ENCODE data around the gene EXOSC2.

EXOSC2 gene

GRCh38 chr9:130660326-130660682 is 33.3 kb upstream of the EXOSC2 start:
- H3K4me3 ChIP-seq (ENCODE audit: low read depth, low read length), result no peak overlapping the region
- no peak for TF ChIP-seq CTCF (IDR thresholded peaks at IDR 0.05; ENCODE audit: low read depth, low read length)

GRCh38 chr9:130660683-130661450 is 32.7 kb upstream of the EXOSC2 start:
- TF ChIP-seq CTCF (IDR thresholded peaks at IDR 0.05; ENCODE audit: low read depth, low read length), result no peak
- 0 out of 2 replicates have a peak overlapping the region, but pooled peaks have one; percentile 5 for H3K4me3 ChIP-seq (ENCODE audit: low read depth, low read length)

GRCh38 chr9:130661451-130662098 is 32.0 kb upstream of the EXOSC2 start:
- no peak for TF ChIP-seq CTCF (IDR thresholded peaks at IDR 0.05; ENCODE audit: low read depth, low read length)
- H3K4me3 ChIP-seq (ENCODE audit: low read depth, low read length), result no peak overlapping the region

- no peak for TF ChIP-seq CTCF (IDR thresholded peaks at IDR 0.05; ENCODE audit: low read depth, low read length)
- no peak overlapping the region for H3K4me3 ChIP-seq (ENCODE audit: low read depth, low read length)
Observed at GRCh38 chr9:130662099-130662969, 31.2 kb upstream of the EXOSC2 start.

GRCh38 chr9:130662970-130663257 is 30.7 kb upstream of the EXOSC2 start:
- TF ChIP-seq CTCF (IDR thresholded peaks at IDR 0.05; ENCODE audit: low read depth, low read length), result no peak
- H3K4me3 ChIP-seq (ENCODE audit: low read depth, low read length), result no peak overlapping the region

- no peak overlapping the region for H3K4me3 ChIP-seq (ENCODE audit: low read depth, low read length)
Observed at GRCh38 chr9:130663258-130663976, 30.2 kb upstream of the EXOSC2 start.

More at GRCh38 chr9:130663258-130663976, 30.2 kb upstream of the EXOSC2 start:
- TF ChIP-seq CTCF (IDR thresholded peaks at IDR 0.05; ENCODE audit: low read depth, low read length), result no peak

Data from WI38 (cell line).